ENCODE data around the gene RAB27A.
"Not testable (repeated sequence)": the region's sequence is repeated elsewhere in the genome, so short reads cannot be mapped to it uniquely, and the experiment has no call there.

The RAB27A gene

GRCh38 chr15:55281517-55282228 lies 7.9 kb downstream of the RAB27A start:
- DNase-seq: no peak

- DNase-seq: peak in 1 of 2 donors; percentile 45
Measured at GRCh38 chr15:55280589-55280988, 9.0 kb downstream of the RAB27A start.

- DNase-seq: peak; percentile 67 to 75
Measured at GRCh38 chr15:55279746-55280351, 9.8 kb downstream of the RAB27A start.

GRCh38 chr15:55279100-55279745 lies 10.4 kb downstream of the RAB27A start:
- no peak for DNase-seq

DNA sequence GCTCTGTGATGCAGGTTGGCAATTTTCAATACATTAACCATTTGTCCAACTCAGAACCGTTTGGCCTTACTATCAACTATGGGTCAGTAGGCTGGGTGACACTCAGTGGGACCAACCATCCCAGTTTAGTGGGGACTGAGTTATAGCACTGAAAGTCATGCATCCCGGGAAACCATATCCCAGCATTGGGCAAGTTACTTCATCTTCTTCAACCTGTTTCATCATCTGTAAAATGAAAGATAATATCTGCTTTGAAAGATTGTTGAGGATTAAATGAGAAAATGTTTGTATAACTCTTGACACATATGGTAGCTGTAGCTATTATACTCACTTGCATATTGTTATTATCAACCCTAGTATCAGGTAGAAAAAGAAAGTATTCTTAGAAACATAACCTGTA lies 11.9 kb downstream of the RAB27A start:
- DNase-seq: no peak

GRCh38 chr15:55277116-55277564 lies 12.5 kb downstream of the RAB27A start:
- peak; percentile 57 to 78 for DNase-seq

DNA sequence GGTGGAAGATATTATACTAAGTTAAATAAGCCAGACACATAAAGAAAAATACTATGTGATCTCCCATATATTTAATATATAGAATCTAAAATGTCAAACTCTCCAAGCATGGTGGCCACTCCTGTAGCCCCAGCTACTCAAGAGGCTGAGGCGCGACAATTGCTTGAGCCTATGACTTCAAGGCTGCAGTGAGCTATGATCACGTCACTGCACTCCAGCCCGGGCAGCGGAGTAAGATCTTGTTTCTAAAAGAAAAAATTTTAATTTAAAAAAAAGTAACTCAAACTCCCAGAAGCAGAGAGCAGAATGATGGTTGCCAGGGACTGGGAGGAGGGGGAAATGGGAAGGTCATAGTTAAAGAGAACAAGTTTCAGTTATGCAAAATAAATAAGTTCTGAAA lies 13.3 kb downstream of the RAB27A start:
- DNase-seq: no peak

- DNase-seq: no peak
Measured at GRCh38 chr15:55270291-55270690, 19.3 kb downstream of the RAB27A start.

- no peak for DNase-seq
Measured at GRCh38 chr15:55268176-55268695, 21.4 kb downstream of the RAB27A start.

GRCh38 chr15:55267401-55268175 lies 22.0 kb downstream of the RAB27A start:
- DNase-seq: peak; percentile 82

GRCh38 chr15:55266547-55266946 lies 23.1 kb downstream of the RAB27A start:
- no peak for DNase-seq

DNA sequence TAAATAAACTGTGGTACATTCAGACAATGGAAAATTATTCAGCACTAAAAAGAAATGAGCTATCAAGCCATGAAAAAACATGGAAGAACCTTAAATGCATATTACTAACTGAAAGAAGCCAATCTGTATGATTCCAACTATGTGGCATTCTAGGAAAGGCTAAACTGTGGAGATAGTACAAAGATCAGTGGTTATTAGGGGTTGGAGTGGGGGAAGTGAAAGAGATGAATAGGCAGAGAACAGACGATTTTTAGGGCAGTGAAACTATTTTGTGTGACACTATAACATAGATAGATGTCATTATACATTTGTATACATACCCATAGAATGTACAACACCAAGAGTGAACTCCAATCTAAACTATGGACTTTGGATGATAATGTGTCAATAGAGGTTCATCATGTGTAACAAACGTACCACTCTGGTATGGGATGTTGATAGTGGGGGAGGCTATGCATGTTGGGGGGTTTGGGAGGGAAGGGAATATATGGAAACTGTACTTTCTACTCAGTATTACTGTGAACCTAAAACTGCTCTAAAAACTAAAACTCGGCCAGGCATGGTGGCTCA lies 29.0 kb downstream of the RAB27A start:
- no peak for DNase-seq

DNA sequence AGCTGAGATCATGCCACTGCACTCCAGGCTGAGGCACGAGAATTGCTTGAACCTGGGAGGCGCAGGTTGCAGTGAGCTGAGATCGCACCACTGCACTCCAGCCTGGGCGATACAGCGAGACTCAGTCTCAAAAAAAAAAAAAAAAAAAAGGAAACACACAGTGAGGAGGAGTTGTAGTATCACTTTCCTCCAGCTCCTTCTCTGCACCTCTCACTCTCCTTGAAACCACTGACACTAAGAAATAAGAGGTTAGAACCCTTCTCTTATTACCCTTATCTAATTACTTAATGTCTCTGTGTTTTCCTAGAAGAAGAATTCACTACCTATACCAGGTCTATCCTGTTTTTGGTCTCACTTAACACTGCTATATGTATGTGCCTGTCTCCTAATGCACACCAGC lies 31.7 kb downstream of the RAB27A start:
- DNase-seq: no peak

- DNase-seq: no peak
Measured at GRCh38 chr15:55257012-55257670, 32.5 kb downstream of the RAB27A start.

DNA sequence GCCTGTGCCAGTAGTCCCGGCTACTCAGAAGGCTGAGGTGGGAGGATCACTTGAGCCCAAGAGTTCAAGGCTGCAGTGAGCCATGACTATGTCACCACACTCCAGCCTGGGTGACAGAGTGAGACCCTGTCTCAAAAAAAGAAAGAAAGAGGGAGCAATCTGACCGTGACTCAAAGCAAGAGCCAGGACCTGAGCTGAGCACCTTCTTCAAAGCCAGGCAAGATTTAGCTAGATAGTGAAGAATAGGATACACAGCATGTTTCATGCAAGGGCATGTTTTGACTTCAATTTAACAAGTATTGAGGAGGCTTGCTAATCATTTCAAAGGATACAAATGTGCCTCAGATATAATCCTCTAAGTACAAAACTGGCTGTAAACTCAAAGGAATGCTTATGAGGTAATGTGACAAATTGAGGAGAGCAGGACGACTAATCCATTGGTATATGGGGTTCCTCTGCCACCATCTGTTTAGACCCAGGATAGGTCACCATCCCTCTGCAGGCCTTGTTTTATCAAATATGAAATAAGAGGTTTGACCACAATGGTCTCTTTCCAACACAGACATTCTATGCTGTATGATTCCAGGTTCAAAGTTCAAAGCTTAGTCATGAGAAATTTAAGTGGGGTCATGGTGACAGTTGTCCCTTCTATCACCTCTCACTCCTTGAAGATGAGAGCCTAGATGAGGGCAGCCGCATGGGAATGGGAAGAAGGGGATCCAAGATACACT lies 33.2 kb downstream of the RAB27A start:
- no peak for DNase-seq

DNA sequence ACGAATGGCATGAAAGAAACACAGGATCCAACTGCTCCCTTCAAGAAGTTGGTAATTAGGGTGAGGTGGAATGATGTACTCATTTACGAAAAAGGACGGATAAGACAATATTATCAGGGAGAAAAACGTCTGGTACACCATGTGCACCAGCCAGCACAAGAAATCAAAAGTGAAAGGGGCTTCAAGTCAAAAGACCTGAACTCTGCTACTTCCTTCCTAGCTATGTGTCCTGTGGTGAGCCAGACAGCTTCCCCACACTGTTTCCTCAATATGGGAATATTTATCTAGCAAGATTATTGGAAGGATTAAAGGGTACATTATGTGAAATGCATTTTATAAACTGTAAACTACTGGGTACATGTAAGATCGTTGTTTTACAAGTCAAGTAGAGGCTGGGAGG lies 33.9 kb downstream of the RAB27A start:
- DNase-seq: peak in 1 of 2 donors; percentile 54

DNA sequence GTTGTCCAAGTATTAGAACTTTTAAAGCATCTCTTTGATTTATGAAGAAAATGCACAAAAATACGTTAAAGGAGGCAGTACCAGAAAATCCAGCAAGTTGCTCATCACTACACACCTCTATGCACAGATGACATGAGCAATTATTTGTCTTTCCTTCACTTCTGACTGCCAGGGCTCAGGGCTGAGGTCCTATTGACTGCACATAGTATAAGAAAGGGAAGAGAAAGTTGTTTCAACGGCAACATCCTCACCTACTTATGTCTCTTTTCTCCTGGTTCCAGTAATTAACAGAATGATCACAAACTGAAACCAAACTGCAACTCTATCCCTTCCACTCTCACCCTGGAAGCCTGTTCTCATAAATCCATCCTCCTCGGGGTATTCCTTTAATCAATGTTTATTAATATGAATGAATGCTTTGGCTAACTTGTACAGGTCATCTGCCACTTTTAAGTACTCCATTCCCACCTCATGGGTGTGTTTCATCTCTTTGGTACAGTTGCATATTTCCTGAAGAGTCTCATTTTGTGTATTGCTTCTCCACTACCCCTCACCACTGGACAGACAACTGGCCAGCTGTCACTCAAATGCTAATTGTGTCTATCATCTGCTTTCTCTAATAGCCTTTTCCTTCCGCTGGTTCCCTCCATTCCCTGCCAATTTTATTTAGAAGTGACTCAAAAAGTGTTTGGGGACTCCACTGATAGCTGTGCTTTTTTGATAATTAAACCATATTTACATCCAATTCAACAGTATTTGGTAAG lies 34.5 kb downstream of the RAB27A start:
- no peak for DNase-seq

DNA sequence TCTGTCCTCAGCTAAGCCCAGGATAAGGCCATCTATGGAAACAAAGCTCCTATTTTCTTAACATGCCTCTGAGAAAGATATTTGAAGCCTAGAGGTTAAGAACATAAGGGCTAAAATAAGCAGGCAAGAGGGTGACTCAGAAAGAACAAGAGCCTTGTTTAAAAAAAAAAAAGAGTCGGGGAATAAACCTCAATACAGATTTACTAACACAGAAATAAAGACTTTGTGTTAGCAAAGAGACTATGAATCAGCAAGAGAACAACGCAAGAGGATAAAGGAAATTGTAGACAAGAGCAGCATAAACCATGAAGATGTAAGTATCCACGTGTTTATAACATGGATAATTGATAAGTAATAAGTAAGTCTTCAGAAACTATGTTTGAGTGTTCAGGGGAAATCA lies 36.0 kb downstream of the RAB27A start:
- no peak for DNase-seq

DNA sequence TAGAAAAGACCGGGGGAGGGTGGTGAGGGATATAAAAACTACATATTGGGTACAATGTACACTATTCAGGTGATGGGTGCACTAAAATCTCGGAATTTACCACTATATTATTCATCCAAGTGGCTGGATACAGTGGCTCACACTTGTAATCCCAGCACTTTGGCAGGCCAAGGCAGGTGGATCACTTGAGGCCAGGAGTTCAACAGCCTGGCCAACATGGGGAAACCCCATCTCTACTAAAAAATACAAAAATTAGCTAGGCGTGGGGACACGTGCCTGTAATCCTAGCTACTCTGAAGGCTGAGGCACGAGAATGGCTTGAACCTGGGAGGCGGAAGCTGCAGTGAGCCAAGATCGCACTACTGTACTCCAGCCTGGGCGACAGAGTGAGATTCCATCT lies 37.4 kb downstream of the RAB27A start:
- DNase-seq: not testable (repeated sequence)

DNA sequence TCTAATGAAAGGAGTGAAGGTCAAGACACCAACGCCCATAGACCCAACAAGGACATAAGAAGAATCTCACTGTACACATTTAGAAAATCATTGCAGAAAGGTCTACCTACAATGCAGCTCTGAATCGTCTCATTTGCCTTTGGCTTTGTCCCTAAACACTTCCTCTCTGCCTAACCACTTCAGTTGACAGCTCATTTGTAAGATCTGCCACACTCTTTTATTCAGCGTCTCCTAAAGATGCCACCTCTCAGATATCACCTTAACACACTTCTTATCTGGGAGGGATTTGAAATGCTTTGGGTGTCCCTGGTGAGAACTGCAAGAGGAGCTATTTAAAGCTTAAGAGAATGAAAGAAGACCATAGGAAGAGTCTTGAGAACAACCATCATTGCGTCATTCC lies 38.7 kb downstream of the RAB27A start:
- peak in 1 of 2 donors; percentile 24 for DNase-seq

GRCh38 chr15:55250392-55250791 lies 39.2 kb downstream of the RAB27A start:
- peak; percentile 24 to 29 for DNase-seq

All from CD4-positive, alpha-beta T cell treated with Interleukin-4 for 1 hour (primary cell).